Calu3 (cell line): Measurements from ENCODE around the gene CDSN. TPM values are rescaled to one million over a fixed set of nuclear protein-coding genes. Genes with fewer than 3 reads are reported as not detected.

Experiments
- BruUV-seq: library from RNA; stranded (reverse); fragments of 400-500 nt; replicated peaks from 2 replicates; lab custom pipeline; 2021; lab: Mats Ljungman, UMichigan
- CTCF ChIA-PET: fragments of 300-600 bp; sonication (Branson Sonifier 250); formaldehyde crosslinking; loops from one replicate; lab custom pipeline; 2022; ENCODE audit warnings: antibody characterized with exemption; lab: Charles Lee
- DNase-seq: peaks from one replicate; pipeline ENCODE4 v3.0.0; 2022
- H3K27ac Mint-ChIP-seq: one replicate; pipeline ENCODE4 v1.8.0; 2022; ENCODE audit warnings: mixed read lengths; ENCODE audit not compliant: unreplicated experiment
- H3K27me3 Mint-ChIP-seq: one replicate; pipeline ENCODE4 v1.8.0; 2022; ENCODE audit warnings: mixed read lengths; ENCODE audit not compliant: unreplicated experiment
- H3K36me3 Mint-ChIP-seq: one replicate; pipeline ENCODE4 v1.8.0; 2022; ENCODE audit warnings: mild to moderate bottlenecking, moderate library complexity, mixed read lengths; ENCODE audit not compliant: insufficient read depth, unreplicated experiment
- H3K4me1 Mint-ChIP-seq: one replicate; pipeline ENCODE4 v1.8.0; 2022; ENCODE audit warnings: mild to moderate bottlenecking, low read depth, mixed read lengths; ENCODE audit not compliant: unreplicated experiment
- H3K4me3 Mint-ChIP-seq: one replicate; pipeline ENCODE4 v1.8.0; 2022; ENCODE audit warnings: mild to moderate bottlenecking, low read depth, moderate library complexity, mixed read lengths; ENCODE audit not compliant: unreplicated experiment
- H3K9me3 Mint-ChIP-seq: one replicate; pipeline ENCODE4 v1.8.0; 2022; ENCODE audit warnings: low read depth, mixed read lengths; ENCODE audit not compliant: unreplicated experiment
- intact Hi-C: fragments of 100-400 bp; cut with micrococcal nuclease; formaldehyde crosslinking; loops from one replicate; pipeline ENCODE4 v1.10.0; 2022; ENCODE audit not compliant: unreplicated experiment
- total RNA-seq: library from RNA; stranded (reverse); gene quantifications from 2 replicates; pipeline ENCODE4 v1.2.3, GENCODE V29; 2022
- TF ChIP-seq, protein P1 (sequence below): fragments of 200-600 bp; IDR thresholded peaks from one replicate; pipeline ENCODE4 v1.8.0; 2022; ENCODE audit warnings: antibody characterized with exemption; ENCODE audit not compliant: unreplicated experiment

The CDSN gene
- total RNA-seq, 1 experiment from 2014 or later: 0.35 TPM

DNA sequence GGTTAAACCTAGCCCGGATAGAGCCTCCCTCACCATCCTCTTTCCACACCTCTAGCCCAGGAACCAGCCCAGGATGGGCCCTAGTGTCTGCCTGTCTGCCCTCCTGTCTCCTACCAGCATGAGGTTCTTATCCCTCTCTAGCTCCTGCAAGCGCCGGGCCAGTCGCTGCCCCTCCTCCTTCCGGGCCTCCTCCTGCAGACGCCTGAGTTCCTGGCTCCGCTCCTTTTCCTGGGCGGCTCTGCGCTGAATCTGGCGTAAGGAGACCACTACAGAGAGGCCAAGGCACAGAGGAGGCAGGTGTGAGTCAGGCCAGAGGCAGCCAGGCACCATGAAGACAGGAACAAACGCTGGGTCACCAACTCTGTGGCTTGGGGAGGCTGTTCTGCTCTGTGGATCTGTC, 22.9 kb upstream of the CDSN start:
- Mint-ChIP-seq H3K9me3 (no peaks in the 10 kb centered on the region), H3K4me3 (no peak overlapping the region), H3K27me3 (no peaks in the 10 kb centered on the region), H3K36me3 (peaks cover 47% of the 10 kb centered on the region), H3K4me1 (peaks cover 19% of the 10 kb centered on the region), H3K27ac (no peak overlapping the region)
- CTCF ChIA-PET: interaction anchor here (1.0 kb wide), 1 partner anchor 38 kb away, joined by 3 read pairs; no protein-coding TSS in a partner anchor
- intact Hi-C loops: no loop called here
- BruUV-seq: no TSS peak
- TF ChIP-seq, protein P1, sequence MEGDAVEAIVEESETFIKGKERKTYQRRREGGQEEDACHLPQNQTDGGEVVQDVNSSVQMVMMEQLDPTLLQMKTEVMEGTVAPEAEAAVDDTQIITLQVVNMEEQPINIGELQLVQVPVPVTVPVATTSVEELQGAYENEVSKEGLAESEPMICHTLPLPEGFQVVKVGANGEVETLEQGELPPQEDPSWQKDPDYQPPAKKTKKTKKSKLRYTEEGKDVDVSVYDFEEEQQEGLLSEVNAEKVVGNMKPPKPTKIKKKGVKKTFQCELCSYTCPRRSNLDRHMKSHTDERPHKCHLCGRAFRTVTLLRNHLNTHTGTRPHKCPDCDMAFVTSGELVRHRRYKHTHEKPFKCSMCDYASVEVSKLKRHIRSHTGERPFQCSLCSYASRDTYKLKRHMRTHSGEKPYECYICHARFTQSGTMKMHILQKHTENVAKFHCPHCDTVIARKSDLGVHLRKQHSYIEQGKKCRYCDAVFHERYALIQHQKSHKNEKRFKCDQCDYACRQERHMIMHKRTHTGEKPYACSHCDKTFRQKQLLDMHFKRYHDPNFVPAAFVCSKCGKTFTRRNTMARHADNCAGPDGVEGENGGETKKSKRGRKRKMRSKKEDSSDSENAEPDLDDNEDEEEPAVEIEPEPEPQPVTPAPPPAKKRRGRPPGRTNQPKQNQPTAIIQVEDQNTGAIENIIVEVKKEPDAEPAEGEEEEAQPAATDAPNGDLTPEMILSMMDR: no peak
- DNase-seq: no peak

DNA sequence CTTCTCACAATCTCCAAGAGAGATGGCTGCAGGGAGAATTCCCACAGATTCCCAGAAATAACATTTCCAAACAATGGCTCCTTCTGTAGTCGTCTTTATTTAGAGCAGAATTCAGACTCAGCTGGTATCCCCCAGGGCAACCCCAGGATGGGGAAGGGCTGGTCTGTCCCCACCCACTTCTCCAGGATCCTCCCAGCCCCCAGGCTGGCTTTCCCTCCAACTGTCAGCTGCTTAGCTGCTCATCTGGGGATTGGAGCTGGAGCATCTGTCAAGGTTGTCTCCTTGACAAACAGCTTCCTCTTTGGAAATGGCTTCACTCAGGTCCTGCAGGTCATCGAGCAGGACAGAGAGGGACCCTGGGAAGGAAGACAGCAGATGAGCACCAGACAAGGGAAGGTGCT, 22.1 kb upstream of the CDSN start:
- CTCF ChIA-PET: interaction anchor here (1.4 kb wide), 1 partner anchor 11 kb away, joined by 3 read pairs; no protein-coding TSS in a partner anchor
- Mint-ChIP-seq H3K27me3 (no peaks in the 10 kb centered on the region), H3K4me1 (peaks cover 26% of the 10 kb centered on the region), H3K9me3 (no peaks in the 10 kb centered on the region), H3K36me3 (peaks cover 45% of the 10 kb centered on the region), H3K27ac (no peak overlapping the region), H3K4me3 (no peak overlapping the region)
- TF ChIP-seq, protein P1: no peak
- intact Hi-C loops: no loop called here
- BruUV-seq: TSS peak; percentile 61
- DNase-seq: no peak

DNA sequence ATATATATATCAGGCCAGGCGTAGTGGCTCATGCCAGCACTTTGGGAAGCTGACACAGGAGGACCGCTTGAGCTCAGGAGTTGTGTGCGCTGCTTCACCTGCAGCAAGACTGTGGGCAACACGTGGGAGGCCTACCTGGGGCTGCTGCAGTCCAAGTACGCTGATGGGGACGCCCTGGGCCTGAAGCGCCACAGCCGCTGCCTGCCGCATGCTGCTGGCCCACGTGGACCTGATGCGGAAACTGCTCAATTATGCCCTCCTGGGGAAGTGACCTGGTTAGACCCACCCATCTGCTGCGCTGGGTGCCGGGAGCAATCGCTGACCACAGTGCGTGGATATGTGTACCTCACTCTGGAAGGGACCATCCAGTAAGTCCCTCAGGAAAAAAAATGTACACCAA, 20.4 kb upstream of the CDSN start:
- H3K4me3 Mint-ChIP-seq: no peak overlapping the region
- H3K9me3 Mint-ChIP-seq: no peaks in the 10 kb centered on the region
- intact Hi-C loops: no loop called here
- DNase-seq: no peak
- BruUV-seq: no TSS peak
- no peak overlapping the region for H3K27ac Mint-ChIP-seq
- peaks cover 29% of the 10 kb centered on the region for H3K4me1 Mint-ChIP-seq
- no peaks in the 10 kb centered on the region for H3K27me3 Mint-ChIP-seq
- peaks cover 42% of the 10 kb centered on the region for H3K36me3 Mint-ChIP-seq
- TF ChIP-seq, protein P1: no peak
- CTCF ChIA-PET: interaction anchor here (0.7 to 1.5 kb wide), 3 partner anchors 17 to 55 kb away, joined by 3 to 4 read pairs (median 3); partner anchors contain the start of genes CCHCR1 and TCF19

DNA sequence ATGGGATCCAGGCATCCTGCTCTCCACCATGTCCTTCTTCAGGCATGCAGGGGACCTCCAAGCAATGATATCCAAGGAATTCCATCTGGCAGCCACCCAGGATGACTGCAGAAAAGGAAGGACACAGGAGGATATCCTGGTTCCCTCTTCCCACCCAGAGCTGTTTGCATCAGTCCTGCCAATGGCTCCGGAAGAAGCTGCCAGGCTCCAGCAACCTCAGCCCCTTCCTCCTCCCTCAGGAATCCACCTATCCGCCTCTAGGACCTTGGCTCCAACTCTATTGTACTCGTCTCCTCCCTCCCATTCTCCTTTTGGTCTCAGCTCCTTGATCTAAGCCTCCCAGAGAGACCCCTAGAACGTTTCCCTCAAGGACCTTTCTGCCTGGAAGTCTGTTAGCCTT, 19.4 kb upstream of the CDSN start:
- H3K9me3 Mint-ChIP-seq: no peaks in the 10 kb centered on the region
- no TSS peak for BruUV-seq
- no peak for DNase-seq
- H3K4me3 Mint-ChIP-seq: no peak overlapping the region
- peaks cover 29% of the 10 kb centered on the region for H3K4me1 Mint-ChIP-seq
- TF ChIP-seq, protein P1: no peak
- peaks cover 35% of the 10 kb centered on the region for H3K36me3 Mint-ChIP-seq
- intact Hi-C loops: no loop called here
- CTCF ChIA-PET: interaction anchor here (1.2 to 3.4 kb wide), 3 partner anchors 18 to 227 kb away, joined by 4 to 43 read pairs (median 4); partner anchors contain the start of genes CCHCR1 and TCF19
- H3K27ac Mint-ChIP-seq: no peak overlapping the region
- H3K27me3 Mint-ChIP-seq: no peaks in the 10 kb centered on the region
